NCI-H2107 (cell line): ENCODE data around the gene SRGN.

Source experiments
- DNase-seq: peaks from one replicate; lab custom pipeline; 2025; lab: John Stamatoyannopoulos, UW

The SRGN gene

GRCh38 chr10:69061305-69062161 lies 26.4 kb upstream of the SRGN start:
- DNase-seq = no peak

- no peak for DNase-seq
Observed at GRCh38 chr10:69062901-69063300, 25.0 kb upstream of the SRGN start.

GRCh38 chr10:69064762-69065328 lies 23.1 kb upstream of the SRGN start:
- DNase-seq = no peak

GRCh38 chr10:69065406-69066361 lies 22.2 kb upstream of the SRGN start:
- DNase-seq = no peak

GRCh38 chr10:69067189-69067588 lies 20.7 kb upstream of the SRGN start:
- no peak for DNase-seq

GRCh38 chr10:69068549-69068948 lies 19.4 kb upstream of the SRGN start:
- DNase-seq = no peak

- DNase-seq = no peak
Observed at GRCh38 chr10:69069090-69070042, 18.5 kb upstream of the SRGN start.

- no peak for DNase-seq
Observed at GRCh38 chr10:69070951-69071350, 17.0 kb upstream of the SRGN start.

- no peak for DNase-seq
Observed at GRCh38 chr10:69071610-69072009, 16.3 kb upstream of the SRGN start.

- DNase-seq = no peak
Observed at GRCh38 chr10:69073026-69073425, 14.9 kb upstream of the SRGN start.

GRCh38 chr10:69073736-69074364 lies 14.1 kb upstream of the SRGN start:
- DNase-seq = no peak

- no peak for DNase-seq
Observed at GRCh38 chr10:69074532-69074931, 13.4 kb upstream of the SRGN start.

GRCh38 chr10:69075431-69075830 lies 12.5 kb upstream of the SRGN start:
- DNase-seq = no peak

- DNase-seq = no peak
Observed at GRCh38 chr10:69078311-69078710, 9.6 kb upstream of the SRGN start.

- DNase-seq = no peak
Observed at GRCh38 chr10:69080226-69080625, 7.7 kb upstream of the SRGN start.

- no peak for DNase-seq
Observed at GRCh38 chr10:69086001-69086509, 1.8 kb upstream of the SRGN start.

- no peak for DNase-seq
Observed at GRCh38 chr10:69088471-69088769, 517 bp downstream of the SRGN start.

GRCh38 chr10:69088801-69089501 lies 1.0 kb downstream of the SRGN start:
- no peak for DNase-seq

GRCh38 chr10:69089638-69090599 lies 2.0 kb downstream of the SRGN start:
- DNase-seq = no peak
